ENCODE data around the gene SHROOM4.

Gene SHROOM4

GRCh38 chrX:50648156-50648555 is 165.8 kb downstream of the SHROOM4 start:
- no peak for TF ChIP-seq CTCF (IDR thresholded peaks at IDR 0.05; ENCODE audit: low read depth, low read length)
- in situ Hi-C loops (cut with HindIII; ENCODE audit: low sequenced_read_pairs), result no loop called here
- no peak for DNase-seq (ENCODE audit: low read depth, low spot score)
- H3K4me3 ChIP-seq (ENCODE audit: low read depth, low read length), result no peak overlapping the region

GRCh38 chrX:50644496-50644895 is 169.5 kb downstream of the SHROOM4 start:
- TF ChIP-seq CTCF (IDR thresholded peaks at IDR 0.05; ENCODE audit: low read depth, low read length), result no peak
- H3K4me3 ChIP-seq (ENCODE audit: low read depth, low read length), result no peak overlapping the region
- in situ Hi-C loops (cut with HindIII; ENCODE audit: low sequenced_read_pairs), result no loop called here
- no peak for DNase-seq (ENCODE audit: low read depth, low spot score)

- no peak for TF ChIP-seq CTCF (IDR thresholded peaks at IDR 0.05; ENCODE audit: low read depth, low read length)
- in situ Hi-C loops (cut with HindIII; ENCODE audit: low sequenced_read_pairs), result no loop called here
- no peak overlapping the region for H3K4me3 ChIP-seq (ENCODE audit: low read depth, low read length)
- DNase-seq (ENCODE audit: low read depth, low spot score), result no peak
Observed at GRCh38 chrX:50643525-50644137, 170.4 kb downstream of the SHROOM4 start.

GRCh38 chrX:50638123-50638522 is 175.9 kb downstream of the SHROOM4 start:
- TF ChIP-seq CTCF (IDR thresholded peaks at IDR 0.05; ENCODE audit: low read depth, low read length), result no peak
- DNase-seq (ENCODE audit: low read depth, low spot score), result peak; percentile 4
- in situ Hi-C loops (cut with HindIII; ENCODE audit: low sequenced_read_pairs), result no loop called here
- no peak overlapping the region for H3K4me3 ChIP-seq (ENCODE audit: low read depth, low read length)

- DNase-seq (ENCODE audit: low read depth, low spot score), result no peak
- no peak for TF ChIP-seq CTCF (IDR thresholded peaks at IDR 0.05; ENCODE audit: low read depth, low read length)
- no peak overlapping the region for H3K4me3 ChIP-seq (ENCODE audit: low read depth, low read length)
- in situ Hi-C loops (cut with HindIII; ENCODE audit: low sequenced_read_pairs), result no loop called here
Observed at GRCh38 chrX:50635817-50636365, 178.1 kb downstream of the SHROOM4 start.

- H3K4me3 ChIP-seq (ENCODE audit: low read depth, low read length), result no peak overlapping the region
- TF ChIP-seq CTCF (IDR thresholded peaks at IDR 0.05; ENCODE audit: low read depth, low read length), result no peak
- in situ Hi-C loops (cut with HindIII; ENCODE audit: low sequenced_read_pairs), result no loop called here
- DNase-seq (ENCODE audit: low read depth, low spot score), result no peak
Observed at GRCh38 chrX:50635162-50635561, 178.8 kb downstream of the SHROOM4 start.
